ENCODE data around the gene NEK9.

DNA sequence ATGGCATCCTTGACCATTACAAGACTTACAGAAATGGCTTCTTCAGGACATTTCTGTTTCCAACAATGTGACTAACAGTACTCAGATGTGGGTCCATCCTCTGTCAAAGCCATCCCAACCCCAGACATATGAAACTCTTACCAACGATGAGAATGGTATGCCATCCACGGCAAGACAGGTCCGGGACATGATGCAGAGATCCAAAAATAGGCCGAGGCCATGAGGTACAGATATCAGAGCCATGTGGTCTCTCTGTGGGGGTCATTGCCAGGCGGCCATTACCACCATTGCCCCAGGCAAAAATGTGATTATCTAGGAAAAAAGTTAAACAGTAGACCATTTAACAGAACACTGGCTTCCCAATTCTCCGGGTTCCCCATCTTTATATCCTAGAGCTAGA is 29.9 kb downstream of the NEK9 start:
- TF ChIP-seq TAF1 (IDR thresholded peaks at IDR 0.05; ENCODE audit: low read depth): no peak
- TF ChIP-seq, protein P1, sequence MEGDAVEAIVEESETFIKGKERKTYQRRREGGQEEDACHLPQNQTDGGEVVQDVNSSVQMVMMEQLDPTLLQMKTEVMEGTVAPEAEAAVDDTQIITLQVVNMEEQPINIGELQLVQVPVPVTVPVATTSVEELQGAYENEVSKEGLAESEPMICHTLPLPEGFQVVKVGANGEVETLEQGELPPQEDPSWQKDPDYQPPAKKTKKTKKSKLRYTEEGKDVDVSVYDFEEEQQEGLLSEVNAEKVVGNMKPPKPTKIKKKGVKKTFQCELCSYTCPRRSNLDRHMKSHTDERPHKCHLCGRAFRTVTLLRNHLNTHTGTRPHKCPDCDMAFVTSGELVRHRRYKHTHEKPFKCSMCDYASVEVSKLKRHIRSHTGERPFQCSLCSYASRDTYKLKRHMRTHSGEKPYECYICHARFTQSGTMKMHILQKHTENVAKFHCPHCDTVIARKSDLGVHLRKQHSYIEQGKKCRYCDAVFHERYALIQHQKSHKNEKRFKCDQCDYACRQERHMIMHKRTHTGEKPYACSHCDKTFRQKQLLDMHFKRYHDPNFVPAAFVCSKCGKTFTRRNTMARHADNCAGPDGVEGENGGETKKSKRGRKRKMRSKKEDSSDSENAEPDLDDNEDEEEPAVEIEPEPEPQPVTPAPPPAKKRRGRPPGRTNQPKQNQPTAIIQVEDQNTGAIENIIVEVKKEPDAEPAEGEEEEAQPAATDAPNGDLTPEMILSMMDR (IDR thresholded peaks at IDR 0.05; ENCODE audit: poor library complexity, severe bottlenecking): no peak
- no peak for TF ChIP-seq SMC3 (conservative IDR thresholded peaks at IDR 0.05; ENCODE audit: poor library complexity)
- TF ChIP-seq MXI1 (conservative IDR thresholded peaks at IDR 0.05; ENCODE audit: poor library complexity, severe bottlenecking): no peak
- no peak for TF ChIP-seq POLR2AphosphoS5 (IDR thresholded peaks at IDR 0.05)

Measured in neural cell (in vitro differentiated cells).